Astrocyte (in vitro differentiated cells and primary cell): ENCODE results near the gene EP400.

Experiments used
- CTCF ChIP-seq: IDR thresholded peaks from 2 replicates; pipeline ENCODE4 v1.5.1; 2011; ENCODE audit warnings: low read depth, mild to moderate bottlenecking, inconsistent platforms, low read length, moderate library complexity; ENCODE audit not compliant: insufficient read depth
- EZH2 ChIP-seq: IDR thresholded peaks from 2 replicates; pipeline ENCODE4 v1.6.1; 2012; ENCODE audit warnings: mild to moderate bottlenecking, low read length, inconsistent platforms; ENCODE audit not compliant: insufficient read depth

- no peak for TF ChIP-seq CTCF
- TF ChIP-seq EZH2 = no peak
Observed at GRCh38 chr12:132083614-132083940, 133.8 kb downstream of the EP400 start.
